IPS DF 4.7 (cell line): Measurements from ENCODE around the gene BACH1.
"Not testable (repeated sequence)": the region's sequence is repeated elsewhere in the genome, so short reads cannot be mapped to it uniquely, and the experiment has no call there.

Source experiments
- DNase-seq: peaks from one replicate; pipeline ENCODE4 v3.0.0-alpha.2; 2013; ENCODE audit warnings: low spot score; ENCODE audit errors: extremely low read depth

BACH1 gene

GRCh38 chr21:29298348-29299045, at the start of gene BACH1:
Gene BACH1, plus strand, starts transcription at chr21:29298922. Its CDS starts 22,359 bp downstream, at chr21:29321281.
- DNase-seq, result no peak

GRCh38 chr21:29249289-29249688, 49.4 kb upstream of the BACH1 start:
- DNase-seq, result not testable (repeated sequence)

- DNase-seq, result no peak
Observed at GRCh38 chr21:29250636-29251035, 48.1 kb upstream of the BACH1 start.

- DNase-seq, result not testable (repeated sequence)
Observed at GRCh38 chr21:29253861-29254260, 44.9 kb upstream of the BACH1 start.

- DNase-seq, result no peak
Observed at GRCh38 chr21:29254550-29254949, 44.2 kb upstream of the BACH1 start.

- DNase-seq, result no peak
Observed at GRCh38 chr21:29256126-29256910, 42.4 kb upstream of the BACH1 start.

- no peak for DNase-seq
Observed at GRCh38 chr21:29257701-29258100, 41.0 kb upstream of the BACH1 start.

GRCh38 chr21:29258626-29259338, 39.9 kb upstream of the BACH1 start:
- no peak for DNase-seq

- DNase-seq, result no peak
Observed at GRCh38 chr21:29260461-29260860, 38.3 kb upstream of the BACH1 start.

- no peak for DNase-seq
Observed at GRCh38 chr21:29261555-29262540, 36.9 kb upstream of the BACH1 start.

GRCh38 chr21:29264721-29265120, 34.0 kb upstream of the BACH1 start:
- DNase-seq, result no peak

- DNase-seq, result no peak
Observed at GRCh38 chr21:29265690-29266479, 32.8 kb upstream of the BACH1 start.

GRCh38 chr21:29267666-29268065, 31.1 kb upstream of the BACH1 start:
- DNase-seq, result no peak

GRCh38 chr21:29271927-29272333, 26.8 kb upstream of the BACH1 start:
- no peak for DNase-seq

GRCh38 chr21:29277442-29277841, 21.3 kb upstream of the BACH1 start:
- no peak for DNase-seq

GRCh38 chr21:29279558-29279957, 19.2 kb upstream of the BACH1 start:
- DNase-seq, result no peak

- DNase-seq, result not testable (repeated sequence)
Observed at GRCh38 chr21:29281801-29282200, 16.9 kb upstream of the BACH1 start.

GRCh38 chr21:29287383-29287782, 11.3 kb upstream of the BACH1 start:
- DNase-seq, result no peak

GRCh38 chr21:29288239-29288638, 10.5 kb upstream of the BACH1 start:
- no peak for DNase-seq

- no peak for DNase-seq
Observed at GRCh38 chr21:29289317-29289716, 9.4 kb upstream of the BACH1 start.
